Peyer's patch (tissue), 4 donors: Measurements from ENCODE around the gene GLP2R.

Experiments used
- CTCF ChIP-seq, 6 experiments: fragments of 450-650 bp in 4 of 6; fragments of 200-600 bp in 2 of 6; sonication (generic) in 1 of 6; IDR thresholded peaks; one replicate each; pipeline ENCODE4 v1.5.1; 2017 to 2019; ENCODE audit warnings: antibody characterized with exemption in 6 of 6, mild to moderate bottlenecking in 3 of 6, moderate library complexity in 1 of 6
- POLR2A ChIP-seq, 2 donors: fragments of 450-650 bp; IDR thresholded peaks; one replicate each; pipeline ENCODE4 v1.5.1; 2017; ENCODE audit warnings: antibody characterized with exemption in 2 of 2, mild to moderate bottlenecking in 2 of 2, moderate library complexity in 2 of 2

- no peak for TF ChIP-seq CTCF (IDR thresholded peaks at IDR 0.05)
- TF ChIP-seq POLR2A (IDR thresholded peaks at IDR 0.05), result no peak
Measured at GRCh38 chr17:9941305-9941704, 115.6 kb downstream of the GLP2R start.
